ENCODE results near the gene SALL4.

Gene SALL4

GRCh38 chr20:51833326-51833725 lies 31.0 kb upstream of the SALL4 start:
- ChIA-PET POLR2A (no interaction called here), CTCF (no interaction called here)
- TF ChIP-seq L3MBTL2 (conservative IDR thresholded peaks at IDR 0.05) = no peak
- no peak for TF ChIP-seq TARDBP (IDR thresholded peaks at IDR 0.05)
- TF ChIP-seq HDGF (IDR thresholded peaks at IDR 0.05; ENCODE audit: borderline replicate concordance) = no peak
- no peak for TF ChIP-seq SUZ12 (IDR thresholded peaks at IDR 0.05)
- TF ChIP-seq LEF1 (IDR thresholded peaks at IDR 0.05; ENCODE audit: borderline replicate concordance) = no peak
- no peak for TF ChIP-seq CTBP1 (IDR thresholded peaks at IDR 0.05; ENCODE audit: borderline replicate concordance)
- no peak for TF ChIP-seq FOXA1 (IDR thresholded peaks at IDR 0.05)
- TF ChIP-seq ARNT (IDR thresholded peaks at IDR 0.05) = no peak
- TF ChIP-seq ELF4 (IDR thresholded peaks at IDR 0.05) = no peak
- TF ChIP-seq PKNOX1 (IDR thresholded peaks at IDR 0.05) = no peak
- TF ChIP-seq BHLHE40 (IDR thresholded peaks at IDR 0.05; ENCODE audit: borderline replicate concordance) = no peak
- no peak for TF ChIP-seq ZNF384 (IDR thresholded peaks at IDR 0.05)
- TF ChIP-seq FOXM1 (IDR thresholded peaks at IDR 0.05; ENCODE audit: borderline replicate concordance) = no peak
- TF ChIP-seq NFRKB (IDR thresholded peaks at IDR 0.05) = no peak
- TF ChIP-seq SP1 (IDR thresholded peaks at IDR 0.05) = no peak
- TF ChIP-seq FOXK2 (IDR thresholded peaks at IDR 0.05) = no peak
- no peak for DNase-seq (ENCODE audit: extremely low spot score)

GRCh38 chr20:51832276-51832675 lies 30.0 kb upstream of the SALL4 start:
- CTCF ChIA-PET = no interaction called here
- POLR2A ChIA-PET = no interaction called here
- no peak for TF ChIP-seq NFRKB (IDR thresholded peaks at IDR 0.05)
- TF ChIP-seq ZNF384 (IDR thresholded peaks at IDR 0.05) = no peak
- TF ChIP-seq FOXA1 (IDR thresholded peaks at IDR 0.05) = no peak
- no peak for TF ChIP-seq SP1 (IDR thresholded peaks at IDR 0.05)
- TF ChIP-seq TARDBP (IDR thresholded peaks at IDR 0.05) = no peak
- no peak for TF ChIP-seq ARNT (IDR thresholded peaks at IDR 0.05)
- TF ChIP-seq FOXK2 (IDR thresholded peaks at IDR 0.05) = no peak
- no peak for TF ChIP-seq BHLHE40 (IDR thresholded peaks at IDR 0.05; ENCODE audit: borderline replicate concordance)
- no peak for TF ChIP-seq ELF4 (IDR thresholded peaks at IDR 0.05)
- no peak for TF ChIP-seq CTBP1 (IDR thresholded peaks at IDR 0.05; ENCODE audit: borderline replicate concordance)
- TF ChIP-seq PKNOX1 (IDR thresholded peaks at IDR 0.05) = no peak
- no peak for TF ChIP-seq HDGF (IDR thresholded peaks at IDR 0.05; ENCODE audit: borderline replicate concordance)
- DNase-seq (ENCODE audit: extremely low spot score) = no peak

- ChIA-PET POLR2A (no interaction called here), CTCF (interaction anchor here (0.7 kb wide), 1 partner anchor 8 kb away, joined by 3 read pairs; no protein-coding TSS in a partner anchor)
- TF ChIP-seq ZNF384 (IDR thresholded peaks at IDR 0.05) = no peak
- no peak for TF ChIP-seq NFRKB (IDR thresholded peaks at IDR 0.05)
- TF ChIP-seq PKNOX1 (IDR thresholded peaks at IDR 0.05) = no peak
- TF ChIP-seq FOXA1 (IDR thresholded peaks at IDR 0.05) = no peak
- TF ChIP-seq ELF4 (IDR thresholded peaks at IDR 0.05) = no peak
- no peak for TF ChIP-seq TARDBP (IDR thresholded peaks at IDR 0.05)
- TF ChIP-seq ARNT (IDR thresholded peaks at IDR 0.05) = no peak
- DNase-seq (ENCODE audit: extremely low spot score) = no peak
Measured at GRCh38 chr20:51831866-51832265, 29.5 kb upstream of the SALL4 start.

GRCh38 chr20:51830538-51830937 lies 28.2 kb upstream of the SALL4 start:
- ChIA-PET POLR2A (no interaction called here), CTCF (interaction anchor here (0.7 kb wide), 2 partner anchors 123 to 159 kb away, joined by 3 to 6 read pairs; no protein-coding TSS in a partner anchor)
- no peak for TF ChIP-seq SUZ12 (IDR thresholded peaks at IDR 0.05)
- DNase-seq (ENCODE audit: extremely low spot score) = no peak

- CTCF ChIA-PET = no interaction called here
- no peak for DNase-seq (ENCODE audit: extremely low spot score)
- TF ChIP-seq FOXA1 (IDR thresholded peaks at IDR 0.05) = no peak
- no peak for TF ChIP-seq SUZ12 (IDR thresholded peaks at IDR 0.05)
- TF ChIP-seq BHLHE40 (IDR thresholded peaks at IDR 0.05; ENCODE audit: borderline replicate concordance) = no peak
- TF ChIP-seq FOXK2 (IDR thresholded peaks at IDR 0.05) = no peak
- no peak for TF ChIP-seq FOXM1 (IDR thresholded peaks at IDR 0.05; ENCODE audit: borderline replicate concordance)
- TF ChIP-seq L3MBTL2 (conservative IDR thresholded peaks at IDR 0.05) = no peak
- no peak for TF ChIP-seq ARNT (IDR thresholded peaks at IDR 0.05)
- TF ChIP-seq CTBP1 (IDR thresholded peaks at IDR 0.05; ENCODE audit: borderline replicate concordance) = no peak
- no peak for TF ChIP-seq LEF1 (IDR thresholded peaks at IDR 0.05; ENCODE audit: borderline replicate concordance)
- TF ChIP-seq ZNF384 (IDR thresholded peaks at IDR 0.05) = no peak
- no peak for TF ChIP-seq NFRKB (IDR thresholded peaks at IDR 0.05)
- TF ChIP-seq TARDBP (IDR thresholded peaks at IDR 0.05) = no peak
- no peak for TF ChIP-seq SP1 (IDR thresholded peaks at IDR 0.05)
- TF ChIP-seq ELF4 (IDR thresholded peaks at IDR 0.05) = no peak
- no peak for TF ChIP-seq PKNOX1 (IDR thresholded peaks at IDR 0.05)
- no peak for TF ChIP-seq HDGF (IDR thresholded peaks at IDR 0.05; ENCODE audit: borderline replicate concordance)
- POLR2A ChIA-PET = no interaction called here
Measured at GRCh38 chr20:51828762-51829161, 26.4 kb upstream of the SALL4 start.

GRCh38 chr20:51826372-51826771 lies 24.1 kb upstream of the SALL4 start:
- no peak for DNase-seq (ENCODE audit: extremely low spot score)
- POLR2A ChIA-PET = no interaction called here
- TF ChIP-seq HDGF (IDR thresholded peaks at IDR 0.05; ENCODE audit: borderline replicate concordance) (no peak), CTBP1 (IDR thresholded peaks at IDR 0.05; ENCODE audit: borderline replicate concordance) (no peak), L3MBTL2 (conservative IDR thresholded peaks at IDR 0.05) (no peak), NFRKB (IDR thresholded peaks at IDR 0.05) (no peak), LEF1 (IDR thresholded peaks at IDR 0.05; ENCODE audit: borderline replicate concordance) (no peak), SUZ12 (IDR thresholded peaks at IDR 0.05) (no peak), FOXK2 (IDR thresholded peaks at IDR 0.05) (no peak), TARDBP (IDR thresholded peaks at IDR 0.05) (no peak), BHLHE40 (IDR thresholded peaks at IDR 0.05; ENCODE audit: borderline replicate concordance) (no peak)
- CTCF ChIA-PET = no interaction called here

Measured in HEK293T (cell line).